ENCODE results near the gene PMCH.
"Not testable (repeated sequence)": the region's sequence is repeated elsewhere in the genome, so short reads cannot be mapped to it uniquely, and the experiment has no call there.

PMCH gene

DNA sequence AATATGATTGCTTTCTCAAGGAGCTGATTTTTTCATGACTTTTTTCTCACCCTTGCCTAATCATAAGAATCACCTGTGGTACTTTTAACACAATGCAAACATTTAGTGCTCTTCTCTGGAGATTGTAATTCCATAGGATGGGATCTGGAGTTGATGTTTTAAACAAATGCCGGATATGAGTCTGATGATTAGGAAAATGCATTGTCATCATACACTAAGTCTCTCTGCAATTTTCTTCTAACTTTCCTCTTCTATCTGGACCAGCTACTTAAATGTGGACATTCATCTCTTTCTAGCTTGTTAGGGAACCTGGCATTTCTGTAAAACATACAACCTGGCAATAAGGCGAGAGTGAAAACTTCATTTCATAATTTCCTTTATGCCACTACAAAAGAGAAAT is 23.5 kb downstream of the PMCH start:
- DNase-seq (ENCODE audit: low read depth): no peak
- H3K4me3 ChIP-seq (ENCODE audit: low read length): no peak overlapping the region
- TF ChIP-seq, protein P1, sequence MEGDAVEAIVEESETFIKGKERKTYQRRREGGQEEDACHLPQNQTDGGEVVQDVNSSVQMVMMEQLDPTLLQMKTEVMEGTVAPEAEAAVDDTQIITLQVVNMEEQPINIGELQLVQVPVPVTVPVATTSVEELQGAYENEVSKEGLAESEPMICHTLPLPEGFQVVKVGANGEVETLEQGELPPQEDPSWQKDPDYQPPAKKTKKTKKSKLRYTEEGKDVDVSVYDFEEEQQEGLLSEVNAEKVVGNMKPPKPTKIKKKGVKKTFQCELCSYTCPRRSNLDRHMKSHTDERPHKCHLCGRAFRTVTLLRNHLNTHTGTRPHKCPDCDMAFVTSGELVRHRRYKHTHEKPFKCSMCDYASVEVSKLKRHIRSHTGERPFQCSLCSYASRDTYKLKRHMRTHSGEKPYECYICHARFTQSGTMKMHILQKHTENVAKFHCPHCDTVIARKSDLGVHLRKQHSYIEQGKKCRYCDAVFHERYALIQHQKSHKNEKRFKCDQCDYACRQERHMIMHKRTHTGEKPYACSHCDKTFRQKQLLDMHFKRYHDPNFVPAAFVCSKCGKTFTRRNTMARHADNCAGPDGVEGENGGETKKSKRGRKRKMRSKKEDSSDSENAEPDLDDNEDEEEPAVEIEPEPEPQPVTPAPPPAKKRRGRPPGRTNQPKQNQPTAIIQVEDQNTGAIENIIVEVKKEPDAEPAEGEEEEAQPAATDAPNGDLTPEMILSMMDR (conservative IDR thresholded peaks at IDR 0.05; ENCODE audit: low read length): no peak

DNA sequence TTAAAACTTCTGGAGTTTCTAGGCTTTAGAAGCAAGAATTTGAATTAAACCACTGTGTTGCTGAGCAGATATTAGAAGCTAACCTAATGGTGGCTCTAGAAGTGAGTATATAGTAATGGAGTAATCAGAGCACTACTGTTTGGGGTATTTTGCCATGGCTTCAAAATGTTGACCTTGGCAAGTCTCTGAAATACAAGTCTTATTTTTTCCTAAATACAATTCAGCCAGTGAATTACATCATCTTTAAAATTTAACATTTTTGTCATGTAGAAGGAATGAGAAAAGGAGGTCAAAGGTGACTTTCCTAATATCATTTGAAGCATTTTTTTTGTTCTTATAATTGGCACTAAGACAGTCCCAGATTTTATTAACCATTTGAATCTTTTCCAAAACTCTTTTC is 25.2 kb downstream of the PMCH start:
- DNase-seq (ENCODE audit: low read depth): peak; percentile 79
- TF ChIP-seq, protein P1 (conservative IDR thresholded peaks at IDR 0.05; ENCODE audit: low read length): no peak
- H3K4me3 ChIP-seq (ENCODE audit: low read length): no peak overlapping the region

DNA sequence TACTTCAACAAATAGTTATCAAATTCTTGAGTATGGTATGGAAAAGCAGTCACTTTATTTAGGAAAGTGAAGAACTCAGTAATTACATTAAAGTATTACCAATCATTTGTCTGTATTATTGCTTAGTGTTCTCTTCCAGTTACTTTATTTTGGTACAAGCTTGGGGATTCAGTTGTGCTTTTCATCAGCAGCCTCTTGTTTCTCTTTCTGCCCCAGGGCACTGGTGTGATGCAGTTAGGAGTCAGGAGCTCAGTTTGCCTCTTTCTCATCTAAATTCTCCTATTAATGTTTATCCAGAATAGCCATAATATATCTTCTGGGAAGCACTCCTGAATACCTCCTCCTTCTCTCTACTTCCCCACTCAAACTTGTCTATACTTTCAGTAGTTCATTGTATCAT is 25.7 kb downstream of the PMCH start:
- no peak for DNase-seq (ENCODE audit: low read depth)
- no peak overlapping the region for H3K4me3 ChIP-seq (ENCODE audit: low read length)
- TF ChIP-seq, protein P1 (conservative IDR thresholded peaks at IDR 0.05; ENCODE audit: low read length): no peak

DNA sequence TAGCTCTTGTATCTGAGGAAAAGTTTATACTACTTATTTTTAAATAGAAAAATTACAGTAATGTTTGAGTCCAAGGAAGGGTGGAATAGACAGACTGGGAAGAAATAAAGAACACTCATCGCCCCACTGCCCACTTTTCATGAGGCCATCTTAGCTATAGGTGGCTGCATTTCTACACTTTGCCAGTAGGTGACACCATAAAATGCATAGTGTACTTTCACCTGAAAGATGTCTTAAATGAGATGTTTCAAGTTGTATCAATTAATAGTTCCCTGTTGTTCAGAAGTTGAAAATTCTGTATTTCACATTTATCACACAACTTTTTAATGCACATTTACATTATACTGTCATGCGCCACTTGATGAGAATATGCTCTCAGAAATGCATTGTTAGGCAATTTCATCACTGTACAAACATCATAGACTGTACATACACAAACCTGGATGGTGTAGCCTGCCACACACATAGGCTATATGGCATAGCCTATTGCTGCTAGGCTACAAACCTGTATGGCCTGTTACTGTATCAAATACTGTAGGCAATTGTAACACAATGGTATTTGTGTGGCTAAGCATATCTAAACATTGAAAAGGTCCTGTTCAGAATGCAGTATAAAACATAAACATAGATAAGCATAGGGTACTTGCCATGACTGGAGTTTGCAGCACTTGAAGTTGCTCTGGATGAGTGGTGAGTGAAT is 27.6 kb downstream of the PMCH start:
- peak; percentile 22 for DNase-seq (ENCODE audit: low read depth)

DNA sequence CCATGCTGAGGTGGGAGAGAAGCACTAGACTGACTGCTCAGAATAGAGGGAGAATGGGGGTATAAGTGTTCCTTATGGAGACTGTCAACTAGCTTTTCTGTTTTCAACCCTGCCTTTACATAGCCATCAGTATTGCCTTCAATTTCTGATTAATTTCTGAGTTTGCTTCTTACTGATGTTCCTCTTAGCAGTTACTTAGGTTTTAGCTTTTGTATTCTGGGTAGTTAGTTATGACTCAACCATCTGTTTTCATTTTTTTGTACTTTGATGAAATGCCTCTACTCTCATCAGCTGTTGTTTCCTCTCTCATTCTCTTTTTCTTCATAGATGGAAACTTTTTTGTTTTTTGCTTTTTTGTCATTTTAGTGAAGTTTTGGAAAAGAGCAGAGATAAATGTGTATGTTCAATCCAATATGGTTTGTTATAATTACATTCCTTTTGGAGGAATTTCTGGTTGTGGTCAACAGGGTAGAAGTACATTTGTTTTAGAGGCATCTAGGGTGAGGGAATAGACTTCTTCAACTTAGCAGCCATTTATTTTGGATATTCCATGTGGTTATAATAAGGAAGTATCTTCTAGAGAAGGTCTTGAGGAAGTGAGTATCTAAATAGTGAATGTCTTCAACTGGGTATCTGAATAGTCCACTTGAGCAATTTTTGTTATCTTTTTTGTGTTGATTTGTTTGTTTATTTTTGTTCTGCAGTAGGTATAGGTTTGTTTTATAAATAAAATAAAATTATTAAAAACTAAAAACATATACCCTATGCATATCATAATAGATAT is 29.6 kb downstream of the PMCH start:
- peak; percentile 45 for DNase-seq (ENCODE audit: low read depth)
- H3K4me3 ChIP-seq (ENCODE audit: low read length): 0 out of 2 replicates have a peak overlapping the region, but pooled peaks have one; percentile 9
- TF ChIP-seq, protein P1 (conservative IDR thresholded peaks at IDR 0.05; ENCODE audit: low read length): no peak

More for the DNA sequence above, 27.6 kb downstream of the PMCH start:
- TF ChIP-seq, protein P1 (conservative IDR thresholded peaks at IDR 0.05; ENCODE audit: low read length): peak; percentile 69
- no peak overlapping the region for H3K4me3 ChIP-seq (ENCODE audit: low read length)

DNA sequence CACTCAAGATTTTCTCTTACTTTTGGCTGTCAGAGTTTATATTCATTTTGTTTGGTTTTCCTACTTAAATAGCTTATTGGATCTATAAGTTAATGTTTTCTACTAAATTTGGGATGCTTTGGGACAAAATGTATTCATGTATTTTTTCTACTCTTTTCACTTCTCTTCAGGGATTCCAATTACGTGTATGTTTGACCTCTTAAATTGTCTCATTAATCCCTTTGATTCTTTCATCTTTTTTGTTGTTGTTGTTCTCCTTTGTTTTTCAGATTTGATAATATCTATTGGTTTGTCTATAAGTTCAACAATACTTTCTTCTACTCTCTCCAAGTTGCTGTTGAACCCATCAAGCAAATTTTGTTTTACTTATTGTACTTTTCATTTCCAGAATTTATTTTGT is 34.2 kb downstream of the PMCH start:
- TF ChIP-seq, protein P1 (conservative IDR thresholded peaks at IDR 0.05; ENCODE audit: low read length): no peak
- DNase-seq (ENCODE audit: low read depth): no peak
- H3K4me3 ChIP-seq (ENCODE audit: low read length): no peak overlapping the region

DNA sequence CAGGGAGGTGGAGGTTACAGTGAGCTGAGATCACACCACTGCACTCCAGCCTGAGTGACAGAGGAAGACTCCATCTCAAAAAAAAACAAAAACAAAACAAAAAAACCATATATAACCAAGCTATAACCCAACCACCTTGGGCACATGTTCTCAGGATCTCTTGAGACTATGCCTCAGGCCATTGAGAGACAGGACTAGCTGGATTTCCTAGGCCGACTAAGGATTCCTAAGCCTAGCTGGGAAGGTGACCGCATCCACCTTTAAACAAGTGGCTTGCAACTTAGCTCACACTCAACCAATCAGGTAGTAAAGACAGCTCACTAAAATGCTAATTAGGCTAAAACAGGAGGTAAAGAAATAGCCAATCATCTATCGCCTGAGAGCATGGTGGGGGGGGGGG is 42.4 kb downstream of the PMCH start:
- DNase-seq (ENCODE audit: low read depth); H3K4me3 ChIP-seq (ENCODE audit: low read length): not testable (repeated sequence)

DNA sequence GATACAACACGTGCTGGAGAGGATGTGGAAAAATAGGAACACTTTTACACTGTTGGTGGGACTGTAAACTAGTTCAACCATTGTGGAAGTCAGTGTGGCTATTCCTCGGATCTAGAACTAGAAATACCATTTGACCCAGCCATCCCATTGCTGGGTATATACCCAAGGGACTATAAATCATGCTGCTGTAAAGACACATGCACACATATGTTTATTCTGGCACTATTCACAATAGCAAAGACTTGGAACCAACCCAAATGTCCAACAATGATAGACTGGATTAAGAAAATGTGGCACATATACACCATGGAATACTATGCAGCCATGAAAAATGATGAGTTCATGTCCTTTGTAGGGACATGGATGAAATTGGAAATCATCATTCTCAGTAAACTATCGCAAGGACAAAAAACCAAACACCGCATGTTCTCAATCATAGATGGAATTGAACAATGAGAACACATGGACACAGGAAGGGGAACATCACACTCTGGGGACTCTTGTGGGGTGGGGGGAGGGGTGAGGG is 50.5 kb downstream of the PMCH start:
- not testable (repeated sequence) for DNase-seq (ENCODE audit: low read depth); H3K4me3 ChIP-seq (ENCODE audit: low read length)

Measured in AG10803 (cell line).